ENCODE results near the gene KRTAP4-5.
"Not testable (repeated sequence)": the region's sequence is repeated elsewhere in the genome, so short reads cannot be mapped to it uniquely, and the experiment has no call there.

Gene KRTAP4-5

GRCh38 chr17:41107941-41108450 lies 41.6 kb downstream of the KRTAP4-5 start:
- H3K9me3 ChIP-seq (ENCODE audit: control insufficient read depth, insufficient read depth, low read length): peaks cover 4% of the 10 kb centered on the region

GRCh38 chr17:41105347-41105746 lies 44.3 kb downstream of the KRTAP4-5 start, which contains the start of gene KRTAP4-9:
Gene KRTAP4-9, plus strand, starts transcription at chr17:41105389. Its CDS starts 0 bp downstream, at chr17:41105389.
- H3K9me3 ChIP-seq (ENCODE audit: control insufficient read depth, insufficient read depth, low read length); H3K9ac ChIP-seq (ENCODE audit: low read depth, low read length); H3K36me3 ChIP-seq (ENCODE audit: insufficient read depth, low read length): not testable (repeated sequence)

More at GRCh38 chr17:41107941-41108450, 41.6 kb downstream of the KRTAP4-5 start:
- Histone ChIP-seq H3K36me3 (ENCODE audit: insufficient read depth, low read length) (no peaks in the 10 kb centered on the region), H3K4me1 (ENCODE audit: insufficient read depth, low read length) (no peaks in the 10 kb centered on the region), H3K9ac (ENCODE audit: low read depth, low read length) (no peak overlapping the region)

DNA sequence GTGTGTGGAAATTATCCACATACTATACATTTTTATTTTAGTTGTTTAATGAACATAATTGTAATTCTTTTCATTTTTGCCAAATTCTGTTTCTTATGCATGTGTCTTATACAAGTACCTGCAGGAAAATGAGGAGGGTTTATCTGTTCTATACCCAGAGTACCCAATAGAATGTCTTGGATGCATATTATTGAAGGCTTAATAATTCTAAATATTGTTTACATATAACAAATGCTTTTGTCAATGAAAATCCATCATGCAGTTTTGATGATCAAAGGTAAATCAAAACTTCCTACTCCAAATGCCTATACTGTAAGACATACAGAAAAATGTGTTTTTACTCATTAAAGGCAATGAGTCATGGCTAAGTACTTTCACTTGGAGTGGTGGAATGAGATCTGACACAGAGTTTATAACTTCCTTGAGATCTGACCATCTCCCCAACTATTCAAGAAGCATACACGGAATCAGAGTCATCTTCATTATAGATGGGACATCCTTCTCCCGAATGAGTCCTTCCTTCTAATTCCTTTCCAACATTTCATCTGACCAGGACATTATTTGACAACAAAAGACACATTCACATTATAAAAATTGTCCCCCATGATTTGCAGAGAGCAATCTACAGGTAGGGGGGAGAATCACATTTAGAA lies 45.1 kb downstream of the KRTAP4-5 start:
- not testable (repeated sequence) for H3K4me1 ChIP-seq (ENCODE audit: insufficient read depth, low read length); H3K36me3 ChIP-seq (ENCODE audit: insufficient read depth, low read length); H3K9ac ChIP-seq (ENCODE audit: low read depth, low read length)

More at GRCh38 chr17:41105347-41105746, 44.3 kb downstream of the KRTAP4-5 start, which contains the start of gene KRTAP4-9:
- not testable (repeated sequence) for H3K4me1 ChIP-seq (ENCODE audit: insufficient read depth, low read length)

DNA sequence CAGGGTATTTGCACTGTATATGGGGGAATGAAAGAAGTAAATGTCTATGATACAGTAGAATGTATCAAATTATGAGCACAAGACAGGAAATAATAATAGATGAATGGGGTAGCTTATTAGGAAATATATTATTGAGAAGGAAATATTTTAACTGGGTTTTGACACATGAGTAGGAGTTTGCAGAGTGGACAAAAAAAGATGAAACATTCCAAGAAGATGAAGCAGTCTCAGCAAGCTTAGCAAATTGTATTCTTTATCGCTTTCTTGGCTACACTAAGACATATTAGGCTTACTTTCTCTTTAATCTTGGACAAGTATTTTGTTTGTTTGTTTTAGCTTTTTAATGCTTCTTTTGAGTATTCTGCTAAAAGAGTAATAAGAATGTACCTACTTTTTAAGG lies 45.7 kb downstream of the KRTAP4-5 start:
- Histone ChIP-seq H3K9ac (ENCODE audit: low read depth, low read length) (no peak overlapping the region), H3K9me3 (ENCODE audit: control insufficient read depth, insufficient read depth, low read length) (no peaks in the 10 kb centered on the region), H3K36me3 (ENCODE audit: insufficient read depth, low read length) (no peaks in the 10 kb centered on the region), H3K4me1 (ENCODE audit: insufficient read depth, low read length) (no peaks in the 10 kb centered on the region)

More for the DNA sequence above, 45.1 kb downstream of the KRTAP4-5 start:
- not testable (repeated sequence) for H3K9me3 ChIP-seq (ENCODE audit: control insufficient read depth, insufficient read depth, low read length)

GRCh38 chr17:41101586-41102259 lies 47.9 kb downstream of the KRTAP4-5 start, which contains the start of gene KRTAP4-16:
Gene KRTAP4-16, minus strand, starts transcription at chr17:41102209. Its CDS starts 0 bp downstream, at chr17:41102209.
- Histone ChIP-seq H3K9me3 (ENCODE audit: control insufficient read depth, insufficient read depth, low read length) (no peaks in the 10 kb centered on the region), H3K9ac (ENCODE audit: low read depth, low read length) (no peak within 1 kb of the TSS), H3K36me3 (ENCODE audit: insufficient read depth, low read length) (no peaks in the 10 kb centered on the region), H3K4me1 (ENCODE audit: insufficient read depth, low read length) (no peaks in the 10 kb centered on the region)

GRCh38 chr17:41099682-41100480 lies 49.7 kb downstream of the KRTAP4-5 start:
- H3K4me1 ChIP-seq (ENCODE audit: insufficient read depth, low read length); H3K9ac ChIP-seq (ENCODE audit: low read depth, low read length); H3K9me3 ChIP-seq (ENCODE audit: control insufficient read depth, insufficient read depth, low read length); H3K36me3 ChIP-seq (ENCODE audit: insufficient read depth, low read length): not testable (repeated sequence)

Data from ES-I3 (cell line).